ENCODE measurements around the gene OR1J4.

- TF ChIP-seq CTCF (IDR thresholded peaks at IDR 0.05; ENCODE audit: low read length) (no peak), EZH2 (IDR thresholded peaks at IDR 0.05; ENCODE audit: borderline replicate concordance, low read length) (no peak)
Measured at GRCh38 chr9:122538757-122539156, 19.8 kb downstream of the OR1J4 start.

Data from OCI-LY1 (cell line).